SH-SY5Y (cell line): Measurements from ENCODE around the gene CST3.

Source experiments
- GATA2 ChIP-seq: IDR thresholded peaks from 2 replicates; pipeline ENCODE4 v1.6.1; 2011; ENCODE audit warnings: mild to moderate bottlenecking, low read depth, low read length
- GATA3 ChIP-seq: IDR thresholded peaks from 2 replicates; pipeline ENCODE4 v1.6.1; 2011; ENCODE audit warnings: low read depth, mild to moderate bottlenecking, low read length, moderate library complexity

GRCh38 chr20:23614163-23614562 is 23.6 kb downstream of the CST3 start:
- TF ChIP-seq GATA2 (no peak), GATA3 (no peak)
